ENCODE results near the gene ZNF845.

ZNF845 gene

DNA sequence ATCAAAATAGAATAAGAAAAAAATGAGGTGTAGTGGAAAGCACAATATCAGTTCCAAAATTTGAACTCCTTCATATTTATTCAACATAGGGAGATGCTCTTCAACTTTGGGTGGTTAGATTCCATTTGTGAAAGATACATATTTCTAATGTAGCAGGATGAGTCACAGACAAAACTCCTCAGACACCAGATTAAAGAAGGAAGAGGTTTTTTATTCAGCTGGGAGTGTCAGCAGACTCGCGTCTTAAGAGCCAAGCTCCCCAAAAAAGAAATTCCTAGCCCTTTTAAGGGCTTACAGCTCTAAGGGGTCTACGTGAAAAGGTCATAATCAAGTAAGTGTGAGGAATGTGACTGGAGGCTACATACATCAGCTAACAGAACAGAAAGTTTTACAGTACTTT is 54.6 kb downstream of the ZNF845 start:
- TF ChIP-seq POLR2AphosphoS5 (IDR thresholded peaks at IDR 0.05; ENCODE audit: low read depth) (no peak), SPI1 (IDR thresholded peaks at IDR 0.05; ENCODE audit: borderline replicate concordance, low read depth) (no peak), GABPA (IDR thresholded peaks at IDR 0.05; ENCODE audit: low read depth) (no peak)
- TF ChIP-seq, protein P1, sequence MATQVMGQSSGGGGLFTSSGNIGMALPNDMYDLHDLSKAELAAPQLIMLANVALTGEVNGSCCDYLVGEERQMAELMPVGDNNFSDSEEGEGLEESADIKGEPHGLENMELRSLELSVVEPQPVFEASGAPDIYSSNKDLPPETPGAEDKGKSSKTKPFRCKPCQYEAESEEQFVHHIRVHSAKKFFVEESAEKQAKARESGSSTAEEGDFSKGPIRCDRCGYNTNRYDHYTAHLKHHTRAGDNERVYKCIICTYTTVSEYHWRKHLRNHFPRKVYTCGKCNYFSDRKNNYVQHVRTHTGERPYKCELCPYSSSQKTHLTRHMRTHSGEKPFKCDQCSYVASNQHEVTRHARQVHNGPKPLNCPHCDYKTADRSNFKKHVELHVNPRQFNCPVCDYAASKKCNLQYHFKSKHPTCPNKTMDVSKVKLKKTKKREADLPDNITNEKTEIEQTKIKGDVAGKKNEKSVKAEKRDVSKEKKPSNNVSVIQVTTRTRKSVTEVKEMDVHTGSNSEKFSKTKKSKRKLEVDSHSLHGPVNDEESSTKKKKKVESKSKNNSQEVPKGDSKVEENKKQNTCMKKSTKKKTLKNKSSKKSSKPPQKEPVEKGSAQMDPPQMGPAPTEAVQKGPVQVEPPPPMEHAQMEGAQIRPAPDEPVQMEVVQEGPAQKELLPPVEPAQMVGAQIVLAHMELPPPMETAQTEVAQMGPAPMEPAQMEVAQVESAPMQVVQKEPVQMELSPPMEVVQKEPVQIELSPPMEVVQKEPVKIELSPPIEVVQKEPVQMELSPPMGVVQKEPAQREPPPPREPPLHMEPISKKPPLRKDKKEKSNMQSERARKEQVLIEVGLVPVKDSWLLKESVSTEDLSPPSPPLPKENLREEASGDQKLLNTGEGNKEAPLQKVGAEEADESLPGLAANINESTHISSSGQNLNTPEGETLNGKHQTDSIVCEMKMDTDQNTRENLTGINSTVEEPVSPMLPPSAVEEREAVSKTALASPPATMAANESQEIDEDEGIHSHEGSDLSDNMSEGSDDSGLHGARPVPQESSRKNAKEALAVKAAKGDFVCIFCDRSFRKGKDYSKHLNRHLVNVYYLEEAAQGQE (IDR thresholded peaks at IDR 0.05; ENCODE audit: insufficient replicate concordance, low read depth), result no peak
- TF ChIP-seq, protein P2, sequence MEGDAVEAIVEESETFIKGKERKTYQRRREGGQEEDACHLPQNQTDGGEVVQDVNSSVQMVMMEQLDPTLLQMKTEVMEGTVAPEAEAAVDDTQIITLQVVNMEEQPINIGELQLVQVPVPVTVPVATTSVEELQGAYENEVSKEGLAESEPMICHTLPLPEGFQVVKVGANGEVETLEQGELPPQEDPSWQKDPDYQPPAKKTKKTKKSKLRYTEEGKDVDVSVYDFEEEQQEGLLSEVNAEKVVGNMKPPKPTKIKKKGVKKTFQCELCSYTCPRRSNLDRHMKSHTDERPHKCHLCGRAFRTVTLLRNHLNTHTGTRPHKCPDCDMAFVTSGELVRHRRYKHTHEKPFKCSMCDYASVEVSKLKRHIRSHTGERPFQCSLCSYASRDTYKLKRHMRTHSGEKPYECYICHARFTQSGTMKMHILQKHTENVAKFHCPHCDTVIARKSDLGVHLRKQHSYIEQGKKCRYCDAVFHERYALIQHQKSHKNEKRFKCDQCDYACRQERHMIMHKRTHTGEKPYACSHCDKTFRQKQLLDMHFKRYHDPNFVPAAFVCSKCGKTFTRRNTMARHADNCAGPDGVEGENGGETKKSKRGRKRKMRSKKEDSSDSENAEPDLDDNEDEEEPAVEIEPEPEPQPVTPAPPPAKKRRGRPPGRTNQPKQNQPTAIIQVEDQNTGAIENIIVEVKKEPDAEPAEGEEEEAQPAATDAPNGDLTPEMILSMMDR (IDR thresholded peaks at IDR 0.05; ENCODE audit: insufficient read depth, low read length), result no peak
- DNase-seq (ENCODE audit: low read depth in 1 of 2, low spot score in 1 of 2), result no peak
- no peaks in the 10 kb centered on the region for H3K27me3 ChIP-seq (ENCODE audit: insufficient read depth, poor library complexity, severe bottlenecking)
- no peak overlapping the region for H3K27ac ChIP-seq (replicated peaks)
- no peak overlapping the region for H3K4me3 ChIP-seq (replicated peaks; ENCODE audit: insufficient read depth, low read length)

DNA sequence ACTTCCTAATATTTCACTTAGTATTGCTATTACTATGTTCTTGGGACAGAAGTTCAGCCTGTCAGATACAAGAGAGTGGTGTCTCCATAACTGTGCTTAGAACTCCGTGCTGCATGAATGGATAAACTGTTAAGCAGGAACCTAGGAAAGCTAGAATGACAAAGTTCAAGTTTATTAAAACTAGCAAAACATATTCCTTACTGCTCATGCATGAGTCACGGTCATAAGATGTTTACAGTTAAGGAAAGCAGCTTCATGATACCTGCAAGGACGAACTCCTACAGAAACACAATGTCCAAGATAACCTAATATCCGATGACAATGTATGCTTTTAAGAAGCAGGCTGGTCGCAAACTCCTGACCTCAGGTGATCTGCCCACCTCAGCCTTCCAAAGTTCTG is 55.4 kb downstream of the ZNF845 start:
- no peak overlapping the region for H3K4me3 ChIP-seq (replicated peaks; ENCODE audit: insufficient read depth, low read length)
- H3K27me3 ChIP-seq (ENCODE audit: insufficient read depth, poor library complexity, severe bottlenecking), result no peaks in the 10 kb centered on the region
- TF ChIP-seq, protein P1 (IDR thresholded peaks at IDR 0.05; ENCODE audit: insufficient replicate concordance, low read depth), result no peak
- TF ChIP-seq POLR2AphosphoS5 (IDR thresholded peaks at IDR 0.05; ENCODE audit: low read depth) (no peak), SPI1 (IDR thresholded peaks at IDR 0.05; ENCODE audit: borderline replicate concordance, low read depth) (no peak), GABPA (IDR thresholded peaks at IDR 0.05; ENCODE audit: low read depth) (no peak)
- TF ChIP-seq, protein P2 (IDR thresholded peaks at IDR 0.05; ENCODE audit: insufficient read depth, low read length), result no peak
- H3K27ac ChIP-seq (replicated peaks), result no peak overlapping the region
- DNase-seq (ENCODE audit: low read depth in 1 of 2, low spot score in 1 of 2), result no peak

DNA sequence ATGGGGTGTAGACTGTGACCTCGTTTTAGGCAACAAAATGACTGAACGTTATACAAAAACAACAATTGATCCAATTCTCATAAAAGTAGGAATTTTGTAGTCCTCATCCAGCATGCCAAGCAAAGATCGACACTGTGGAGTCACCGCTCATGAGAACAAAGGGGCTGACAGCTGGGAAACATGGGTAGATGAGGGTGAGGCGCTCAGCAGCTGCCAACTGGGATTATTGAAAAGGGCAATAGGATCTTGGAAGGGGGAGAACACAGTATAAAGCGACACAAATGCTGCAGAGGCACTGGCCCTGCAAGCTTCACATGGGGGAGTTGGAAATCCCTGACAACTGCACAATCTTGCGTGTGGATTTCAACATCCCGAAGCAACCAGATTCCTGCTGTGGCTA is 56.0 kb downstream of the ZNF845 start:
- TF ChIP-seq SPI1 (IDR thresholded peaks at IDR 0.05; ENCODE audit: borderline replicate concordance, low read depth), result no peak
- no peak for TF ChIP-seq GABPA (IDR thresholded peaks at IDR 0.05; ENCODE audit: low read depth)
- TF ChIP-seq, protein P1 (IDR thresholded peaks at IDR 0.05; ENCODE audit: insufficient replicate concordance, low read depth), result no peak
- TF ChIP-seq, protein P2 (IDR thresholded peaks at IDR 0.05; ENCODE audit: insufficient read depth, low read length), result no peak
- no peak for TF ChIP-seq POLR2AphosphoS5 (IDR thresholded peaks at IDR 0.05; ENCODE audit: low read depth)
- no peak for DNase-seq (ENCODE audit: low read depth in 1 of 2, low spot score in 1 of 2)
- Histone ChIP-seq H3K27ac (replicated peaks) (no peak overlapping the region), H3K4me3 (replicated peaks; ENCODE audit: insufficient read depth, low read length) (no peak overlapping the region), H3K27me3 (ENCODE audit: insufficient read depth, poor library complexity, severe bottlenecking) (no peaks in the 10 kb centered on the region)

Data from HL-60 (cell line).